Suprapubic skin (tissue), 4 donors: Measurements from ENCODE around the gene SYNJ2.

Experiments
- EP300 ChIP-seq: sonication (generic); formaldehyde crosslinking; IDR thresholded peaks from one replicate; pipeline ENCODE4 v1.6.1; 2017; ENCODE audit warnings: antibody characterized with exemption
- POLR2A ChIP-seq, 2 donors: fragments of 450-650 bp; IDR thresholded peaks; one replicate each; pipeline ENCODE4 v1.6.1; 2017; ENCODE audit warnings: antibody characterized with exemption in 2 of 2, mild to moderate bottlenecking in 2 of 2, moderate library complexity in 2 of 2
- POLR2AphosphoS5 ChIP-seq, 3 donors: sonication (generic); formaldehyde crosslinking; IDR thresholded peaks; one replicate each; pipeline ENCODE4 v1.6.1; 2017; ENCODE audit warnings: antibody characterized with exemption in 3 of 3
- TF ChIP-seq, protein P1 (sequence below), 2 donors: fragments of 200-600 bp in 1 of 2; fragments of 450-650 bp in 1 of 2; sonication (generic) in 1 of 2; IDR thresholded peaks; one replicate each; pipeline ENCODE4 v1.5.1; 2016 to 2019; ENCODE audit warnings: antibody characterized with exemption in 2 of 2, mild to moderate bottlenecking in 1 of 2, moderate library complexity in 1 of 2

DNA sequence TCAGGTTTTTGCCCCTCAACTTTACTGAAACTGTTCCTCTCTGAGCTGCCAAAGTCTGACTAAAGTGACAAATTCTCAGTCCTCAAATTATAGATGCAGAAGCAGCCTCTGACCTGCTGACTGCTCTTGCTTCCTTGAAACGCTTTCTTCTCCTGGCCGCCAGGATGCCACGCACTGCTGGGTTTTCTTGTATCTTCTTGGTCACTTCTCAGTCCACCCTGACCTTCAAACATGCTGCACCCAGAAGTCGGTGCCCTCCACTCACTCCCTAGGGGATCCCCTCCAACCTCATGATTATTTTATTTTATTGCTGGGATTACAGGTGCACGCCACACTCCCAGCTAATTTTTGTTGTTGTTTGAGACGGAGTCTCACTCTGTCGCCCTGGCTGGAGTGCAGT is 24.7 kb downstream of the SYNJ2 start:
- TF ChIP-seq, protein P1, sequence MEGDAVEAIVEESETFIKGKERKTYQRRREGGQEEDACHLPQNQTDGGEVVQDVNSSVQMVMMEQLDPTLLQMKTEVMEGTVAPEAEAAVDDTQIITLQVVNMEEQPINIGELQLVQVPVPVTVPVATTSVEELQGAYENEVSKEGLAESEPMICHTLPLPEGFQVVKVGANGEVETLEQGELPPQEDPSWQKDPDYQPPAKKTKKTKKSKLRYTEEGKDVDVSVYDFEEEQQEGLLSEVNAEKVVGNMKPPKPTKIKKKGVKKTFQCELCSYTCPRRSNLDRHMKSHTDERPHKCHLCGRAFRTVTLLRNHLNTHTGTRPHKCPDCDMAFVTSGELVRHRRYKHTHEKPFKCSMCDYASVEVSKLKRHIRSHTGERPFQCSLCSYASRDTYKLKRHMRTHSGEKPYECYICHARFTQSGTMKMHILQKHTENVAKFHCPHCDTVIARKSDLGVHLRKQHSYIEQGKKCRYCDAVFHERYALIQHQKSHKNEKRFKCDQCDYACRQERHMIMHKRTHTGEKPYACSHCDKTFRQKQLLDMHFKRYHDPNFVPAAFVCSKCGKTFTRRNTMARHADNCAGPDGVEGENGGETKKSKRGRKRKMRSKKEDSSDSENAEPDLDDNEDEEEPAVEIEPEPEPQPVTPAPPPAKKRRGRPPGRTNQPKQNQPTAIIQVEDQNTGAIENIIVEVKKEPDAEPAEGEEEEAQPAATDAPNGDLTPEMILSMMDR (IDR thresholded peaks at IDR 0.05): no peak
- no peak for TF ChIP-seq EP300
- TF ChIP-seq POLR2A (IDR thresholded peaks at IDR 0.05): no peak
- no peak for TF ChIP-seq POLR2AphosphoS5 (IDR thresholded peaks at IDR 0.05)
